Activated T-cell treated with anti-CD3 and anti-CD28 coated beads, Interleukin-2, amount 50 U/mL, for 4 hours (primary cell): ENCODE data around the gene SHROOM3. TPM values are rescaled to one million over a fixed set of nuclear protein-coding genes. Genes with fewer than 3 reads are reported as not detected.

ENCODE experiments used
- ATAC-seq, 2 donors: fragments of 200-7000 bp; cut with Tn5 transposase; one replicate each; pipeline ENCODE4 v1.10.0; 2021
- DNase-seq: peaks from one replicate; pipeline ENCODE4 v3.0.0-alpha.2; 2020
- H3K27me3 Mint-ChIP-seq: one replicate; pipeline ENCODE4 v1.8.0; 2021; ENCODE audit warnings: low read depth, mixed read lengths
- H3K36me3 Mint-ChIP-seq: one replicate; pipeline ENCODE4 v1.8.0; 2022; ENCODE audit warnings: mixed read lengths; ENCODE audit not compliant: insufficient read depth
- H3K4me1 Mint-ChIP-seq: one replicate; pipeline ENCODE4 v1.8.0; 2021; ENCODE audit warnings: low read depth, mixed read lengths
- H3K4me3 Mint-ChIP-seq: one replicate; pipeline ENCODE4 v1.8.0; 2021; ENCODE audit warnings: mild to moderate bottlenecking, moderate library complexity, mixed read lengths
- H3K9me3 Mint-ChIP-seq: one replicate; pipeline ENCODE4 v1.8.0; 2021; ENCODE audit warnings: mixed read lengths
- total RNA-seq, 3 donors: library from RNA; stranded (reverse); gene quantifications; one replicate each; pipeline ENCODE4 v1.2.1, GENCODE V29; 2021

SHROOM3 gene
- total RNA-seq, 3 donors from 2014 or later, result 0.05 to 0.33 (median 0.08) TPM

DNA sequence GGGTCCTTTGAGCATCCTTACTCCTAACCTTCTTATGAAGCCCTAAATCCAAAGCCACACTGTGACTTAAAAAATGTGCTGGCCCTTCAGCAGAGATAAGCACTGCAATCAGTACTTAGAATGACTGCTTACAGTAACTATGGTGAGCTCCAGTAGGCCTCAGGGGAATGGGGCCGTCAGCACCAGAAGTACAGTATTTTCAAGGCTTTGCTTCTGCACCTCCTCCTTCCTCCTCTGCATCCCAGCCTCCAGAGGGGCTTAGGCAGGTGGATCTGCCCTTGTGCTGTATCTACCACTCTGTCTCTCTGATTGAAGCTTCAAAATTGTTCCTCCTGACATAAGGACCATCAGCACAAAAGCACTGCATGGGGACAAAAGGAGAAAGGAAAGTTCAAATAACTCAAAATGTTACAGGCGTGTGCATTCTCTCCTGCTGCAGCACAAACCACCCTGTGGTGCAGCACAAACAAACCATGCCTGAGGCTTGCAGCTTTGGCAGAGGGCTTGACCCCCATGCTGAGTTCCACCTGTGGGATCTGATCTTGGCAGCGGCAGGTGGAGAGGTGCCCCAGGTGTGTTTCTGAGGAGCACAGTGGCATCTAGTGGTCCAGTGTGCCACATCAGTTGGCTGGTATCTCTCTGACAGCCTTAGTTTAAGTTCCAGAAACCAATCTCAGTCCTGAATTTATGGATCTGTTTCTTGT is 298.2 kb downstream of the SHROOM3 start:
- Mint-ChIP-seq H3K27me3 (peaks cover 2% of the 10 kb centered on the region), H3K9me3 (no peaks in the 10 kb centered on the region), H3K4me1 (no peaks in the 10 kb centered on the region), H3K4me3 (no peak overlapping the region), H3K36me3 (no peaks in the 10 kb centered on the region)
- DNase-seq (no peak), ATAC-seq (no peak)

- ATAC-seq, result no peak
- no peak for DNase-seq
- no peaks in the 10 kb centered on the region for H3K36me3 Mint-ChIP-seq
- no peaks in the 10 kb centered on the region for H3K9me3 Mint-ChIP-seq
- no peak overlapping the region for H3K4me3 Mint-ChIP-seq
- no peaks in the 10 kb centered on the region for H3K4me1 Mint-ChIP-seq
- H3K27me3 Mint-ChIP-seq, result no peaks in the 10 kb centered on the region
These were observed 301.4 kb downstream of the SHROOM3 start for GRCh38 chr4:76736414-76736813.

DNA sequence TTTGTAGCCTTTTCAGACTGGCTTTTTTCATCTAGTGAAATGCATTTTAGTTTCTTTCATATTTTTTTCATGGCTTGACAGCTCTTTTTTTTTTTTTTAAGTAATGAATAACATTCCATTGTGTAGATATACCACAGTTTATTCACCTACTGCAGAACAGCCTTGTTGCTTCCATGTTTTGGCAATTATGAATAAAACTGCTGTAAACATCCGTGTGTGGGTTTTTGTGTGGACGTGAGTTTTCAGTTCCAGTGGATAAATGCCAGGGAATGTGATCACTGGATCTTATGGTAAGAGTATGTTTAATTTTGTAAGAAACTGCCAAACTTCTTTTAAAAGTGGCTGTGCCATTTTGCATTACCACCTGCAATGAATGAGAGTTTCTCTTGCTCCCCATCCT is 302.2 kb downstream of the SHROOM3 start:
- ATAC-seq (no peak), DNase-seq (no peak)
- H3K4me1 Mint-ChIP-seq, result no peaks in the 10 kb centered on the region
- no peaks in the 10 kb centered on the region for H3K27me3 Mint-ChIP-seq
- H3K9me3 Mint-ChIP-seq, result no peaks in the 10 kb centered on the region
- H3K4me3 Mint-ChIP-seq, result no peak overlapping the region
- no peaks in the 10 kb centered on the region for H3K36me3 Mint-ChIP-seq

GRCh38 chr4:76737771-76738085 is 302.7 kb downstream of the SHROOM3 start:
- Mint-ChIP-seq H3K36me3 (no peaks in the 10 kb centered on the region), H3K4me1 (no peaks in the 10 kb centered on the region)

DNA sequence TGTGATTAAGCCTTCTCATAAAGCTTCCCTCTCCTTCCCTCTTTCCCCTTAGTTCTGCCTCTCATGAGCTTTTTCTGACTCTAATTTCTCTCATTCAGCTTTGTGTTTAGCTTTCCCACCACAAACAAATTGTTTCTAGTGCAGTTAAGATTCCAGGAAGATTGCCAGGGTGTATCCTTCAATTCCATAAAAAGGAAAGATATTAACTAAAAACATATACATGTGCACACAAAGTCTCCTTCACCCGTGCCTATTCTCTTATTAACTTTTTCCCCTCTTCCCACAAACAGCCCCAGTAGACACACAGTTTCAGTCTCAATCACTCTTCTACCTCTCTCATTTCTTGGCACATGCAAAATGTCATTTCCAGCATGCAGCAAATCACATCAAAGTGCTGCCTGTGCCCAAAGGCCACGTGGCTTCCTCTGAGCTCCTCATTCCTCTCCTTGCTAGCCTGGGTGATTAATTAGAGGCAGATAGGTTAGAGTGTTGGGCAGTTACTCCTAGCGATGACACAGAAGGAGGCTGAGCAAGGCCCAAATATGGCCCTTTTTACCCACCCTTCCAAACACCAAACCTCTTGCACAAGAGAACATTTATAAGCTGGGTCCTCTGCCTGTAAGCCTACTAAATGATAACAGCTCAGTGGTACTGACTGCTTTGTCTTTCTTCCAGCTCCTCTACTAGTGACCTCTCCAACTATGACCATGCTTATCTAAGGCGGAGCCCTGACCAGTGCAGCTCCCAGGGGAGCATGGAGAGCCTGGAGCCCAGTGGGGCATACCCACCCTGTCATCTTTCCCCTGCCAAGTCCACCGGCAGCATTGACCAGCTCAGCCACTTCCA is 303.3 kb downstream of the SHROOM3 start:
- Mint-ChIP-seq H3K4me1 (no peaks in the 10 kb centered on the region), H3K4me3 (no peak overlapping the region), H3K36me3 (no peaks in the 10 kb centered on the region), H3K9me3 (no peaks in the 10 kb centered on the region), H3K27me3 (no peaks in the 10 kb centered on the region)
- peak; percentile 47 to 71 for ATAC-seq
- DNase-seq, result no peak

More at GRCh38 chr4:76737771-76738085, 302.7 kb downstream of the SHROOM3 start:
- no peak overlapping the region for H3K4me3 Mint-ChIP-seq
- DNase-seq (no peak), ATAC-seq (no peak)
- no peaks in the 10 kb centered on the region for H3K9me3 Mint-ChIP-seq
- no peaks in the 10 kb centered on the region for H3K27me3 Mint-ChIP-seq

- H3K4me1 Mint-ChIP-seq, result no peaks in the 10 kb centered on the region
- DNase-seq (no peak), ATAC-seq (no peak)
- no peaks in the 10 kb centered on the region for H3K27me3 Mint-ChIP-seq
- no peaks in the 10 kb centered on the region for H3K36me3 Mint-ChIP-seq
- no peak overlapping the region for H3K4me3 Mint-ChIP-seq
- no peaks in the 10 kb centered on the region for H3K9me3 Mint-ChIP-seq
These were observed 305.2 kb downstream of the SHROOM3 start for GRCh38 chr4:76740192-76740591.

DNA sequence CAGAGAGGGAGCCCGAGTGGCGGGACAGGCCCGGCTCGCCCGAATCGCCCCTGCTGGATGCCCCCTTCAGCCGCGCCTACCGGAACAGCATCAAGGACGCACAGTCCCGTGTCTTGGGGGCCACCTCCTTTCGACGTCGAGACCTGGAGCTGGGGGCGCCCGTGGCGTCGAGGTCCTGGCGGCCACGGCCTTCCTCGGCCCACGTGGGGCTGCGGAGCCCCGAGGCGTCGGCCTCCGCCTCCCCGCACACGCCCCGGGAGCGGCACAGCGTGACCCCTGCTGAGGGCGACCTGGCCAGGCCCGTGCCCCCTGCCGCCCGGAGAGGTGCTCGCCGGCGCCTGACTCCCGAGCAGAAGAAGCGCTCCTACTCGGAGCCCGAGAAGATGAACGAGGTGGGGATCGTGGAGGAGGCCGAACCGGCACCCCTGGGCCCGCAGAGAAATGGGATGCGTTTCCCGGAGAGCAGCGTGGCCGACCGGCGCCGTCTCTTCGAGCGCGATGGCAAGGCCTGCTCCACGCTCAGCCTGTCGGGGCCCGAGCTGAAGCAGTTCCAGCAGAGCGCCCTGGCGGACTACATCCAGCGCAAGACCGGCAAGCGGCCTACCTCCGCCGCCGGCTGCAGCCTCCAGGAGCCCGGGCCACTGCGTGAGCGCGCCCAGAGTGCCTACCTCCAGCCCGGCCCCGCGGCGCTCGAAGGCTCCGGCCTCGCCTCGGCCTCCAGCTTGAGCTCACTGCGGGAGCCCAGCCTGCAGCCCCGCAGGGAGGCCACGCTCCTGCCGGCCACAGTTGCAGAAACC is 306.0 kb downstream of the SHROOM3 start:
- Mint-ChIP-seq H3K36me3 (no peaks in the 10 kb centered on the region), H3K27me3 (no peaks in the 10 kb centered on the region), H3K4me1 (no peaks in the 10 kb centered on the region), H3K4me3 (no peak overlapping the region), H3K9me3 (no peaks in the 10 kb centered on the region)
- ATAC-seq, result no peak
- DNase-seq, result no peak

DNA sequence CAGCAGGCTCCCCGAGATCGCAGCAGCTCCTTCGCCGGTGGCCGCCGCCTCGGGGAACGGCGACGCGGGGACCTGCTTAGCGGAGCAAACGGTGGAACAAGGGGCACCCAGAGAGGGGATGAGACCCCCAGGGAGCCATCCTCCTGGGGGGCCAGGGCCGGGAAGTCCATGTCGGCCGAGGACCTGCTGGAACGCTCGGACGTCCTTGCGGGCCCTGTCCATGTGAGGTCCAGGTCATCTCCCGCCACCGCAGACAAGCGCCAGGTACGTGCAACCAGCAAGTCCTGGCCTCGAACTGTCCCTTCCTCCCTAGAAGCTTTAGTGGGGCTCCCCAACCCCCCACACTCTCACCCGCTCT is 306.6 kb downstream of the SHROOM3 start:
- DNase-seq, result no peak
- no peaks in the 10 kb centered on the region for H3K4me1 Mint-ChIP-seq
- H3K4me3 Mint-ChIP-seq, result no peak overlapping the region
- H3K27me3 Mint-ChIP-seq, result no peaks in the 10 kb centered on the region
- H3K36me3 Mint-ChIP-seq, result no peaks in the 10 kb centered on the region
- no peak for ATAC-seq
- H3K9me3 Mint-ChIP-seq, result no peaks in the 10 kb centered on the region

DNA sequence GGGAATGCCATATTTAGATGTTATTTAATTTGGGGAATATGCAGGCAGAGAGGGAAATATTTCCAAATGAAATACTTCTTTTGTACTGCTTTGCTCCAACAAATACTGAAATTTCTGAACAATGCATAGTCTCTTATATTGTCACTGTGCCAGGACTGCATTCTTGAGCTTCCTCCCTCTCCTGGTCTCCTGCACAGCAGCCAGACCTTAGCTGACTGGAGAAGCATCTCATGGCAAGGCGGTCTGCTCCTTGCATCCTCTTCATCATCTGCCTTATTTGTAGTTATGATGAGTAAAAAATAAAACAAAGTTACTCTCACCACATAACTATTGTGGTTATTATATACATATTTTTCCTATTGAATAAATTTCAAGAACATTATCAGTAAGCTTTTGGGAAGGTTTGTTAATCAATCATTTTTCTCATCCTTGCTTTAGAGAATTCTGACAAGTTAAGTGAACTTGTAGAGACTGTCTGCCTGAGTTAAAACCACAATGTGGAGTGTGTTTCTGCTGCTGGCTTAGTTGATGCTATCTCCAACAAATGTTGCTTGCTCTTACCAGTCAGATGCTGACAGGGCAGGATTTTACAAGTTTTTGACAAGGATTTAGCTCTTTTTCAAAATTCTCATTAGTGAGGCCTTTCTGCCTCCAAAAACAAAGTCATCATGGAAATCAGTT is 309.4 kb downstream of the SHROOM3 start:
- Mint-ChIP-seq H3K9me3 (no peaks in the 10 kb centered on the region), H3K4me1 (no peaks in the 10 kb centered on the region), H3K4me3 (no peak overlapping the region), H3K27me3 (peaks cover 4% of the 10 kb centered on the region), H3K36me3 (no peaks in the 10 kb centered on the region)
- DNase-seq, result no peak
- ATAC-seq, result no peak

DNA sequence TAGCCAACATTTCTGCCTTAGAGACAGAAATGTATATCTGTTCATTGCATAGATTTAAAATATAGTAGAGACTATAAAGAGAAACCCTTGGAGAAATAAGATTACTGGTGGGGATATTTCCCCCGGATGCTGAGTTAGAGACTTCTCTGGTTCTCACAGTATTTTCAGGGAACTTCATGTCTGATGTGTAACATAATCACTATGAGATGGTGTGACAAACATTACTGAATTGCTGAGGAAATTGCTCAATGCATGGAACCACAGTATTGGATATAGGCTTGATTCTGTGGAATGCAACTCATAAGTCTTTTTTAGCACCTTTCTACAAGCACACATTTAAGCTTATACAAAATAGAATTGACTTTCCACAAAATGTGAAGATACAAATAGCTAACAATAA is 310.2 kb downstream of the SHROOM3 start:
- H3K9me3 Mint-ChIP-seq, result no peaks in the 10 kb centered on the region
- H3K36me3 Mint-ChIP-seq, result no peaks in the 10 kb centered on the region
- ATAC-seq (no peak), DNase-seq (no peak)
- no peaks in the 10 kb centered on the region for H3K4me1 Mint-ChIP-seq
- peaks cover 10% of the 10 kb centered on the region for H3K27me3 Mint-ChIP-seq
- no peak overlapping the region for H3K4me3 Mint-ChIP-seq

DNA sequence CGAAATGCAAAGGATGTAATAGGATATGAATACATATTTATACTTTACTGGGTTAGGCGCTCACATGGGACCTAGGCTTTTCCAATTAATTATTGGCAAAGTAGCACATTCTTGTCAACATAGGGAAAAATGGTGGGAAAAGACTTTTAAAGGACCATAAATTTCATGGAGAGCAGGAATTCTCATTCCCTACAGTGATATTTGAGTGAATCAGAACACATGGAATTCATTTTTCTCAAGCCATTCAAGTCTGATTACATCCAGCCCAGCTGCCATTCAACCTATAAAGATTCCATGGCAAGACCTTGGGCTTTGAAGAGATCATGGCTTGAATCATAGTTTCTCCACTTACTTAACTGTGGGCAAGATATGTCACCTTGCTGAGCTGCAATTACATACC is 312.5 kb downstream of the SHROOM3 start:
- Mint-ChIP-seq H3K4me3 (no peak overlapping the region), H3K9me3 (peaks cover 8% of the 10 kb centered on the region), H3K4me1 (no peaks in the 10 kb centered on the region), H3K36me3 (no peaks in the 10 kb centered on the region), H3K27me3 (peaks cover 19% of the 10 kb centered on the region)
- ATAC-seq (no peak), DNase-seq (no peak)

- H3K27me3 Mint-ChIP-seq, result peaks cover 21% of the 10 kb centered on the region
- no peaks in the 10 kb centered on the region for H3K36me3 Mint-ChIP-seq
- H3K4me1 Mint-ChIP-seq, result no peaks in the 10 kb centered on the region
- no peak overlapping the region for H3K4me3 Mint-ChIP-seq
- ATAC-seq, result no peak
- H3K9me3 Mint-ChIP-seq, result peaks cover 8% of the 10 kb centered on the region
- no peak for DNase-seq
These were observed 313.6 kb downstream of the SHROOM3 start for GRCh38 chr4:76748649-76749048.

GRCh38 chr4:76749355-76749754 is 314.3 kb downstream of the SHROOM3 start:
- H3K4me1 Mint-ChIP-seq, result no peaks in the 10 kb centered on the region
- H3K4me3 Mint-ChIP-seq, result no peak overlapping the region
- H3K27me3 Mint-ChIP-seq, result peaks cover 21% of the 10 kb centered on the region
- DNase-seq (no peak), ATAC-seq (no peak)
- H3K36me3 Mint-ChIP-seq, result no peaks in the 10 kb centered on the region
- H3K9me3 Mint-ChIP-seq, result peaks cover 8% of the 10 kb centered on the region

DNA sequence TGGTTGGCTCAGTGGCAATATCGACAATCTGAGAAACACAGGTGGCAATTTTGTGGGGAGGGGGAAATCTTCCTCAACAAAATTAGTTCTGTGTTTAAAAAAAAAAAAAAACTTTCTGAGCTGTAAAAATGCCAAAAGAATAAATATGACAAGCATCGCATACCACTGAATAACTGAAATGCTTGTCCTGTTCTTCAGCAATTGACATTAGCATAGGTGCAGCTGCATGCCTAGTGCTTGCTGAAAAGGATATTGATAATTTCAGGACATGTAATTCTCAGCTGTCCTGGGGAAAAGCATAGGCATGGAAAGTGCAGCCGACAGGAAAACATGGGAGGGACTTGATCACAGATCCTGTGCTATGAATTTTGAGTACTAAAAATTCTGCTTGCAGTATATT is 315.7 kb downstream of the SHROOM3 start:
- peaks cover 21% of the 10 kb centered on the region for H3K27me3 Mint-ChIP-seq
- ATAC-seq (no peak), DNase-seq (no peak)
- H3K9me3 Mint-ChIP-seq, result peaks cover 8% of the 10 kb centered on the region
- H3K4me3 Mint-ChIP-seq, result no peak overlapping the region
- H3K36me3 Mint-ChIP-seq, result no peaks in the 10 kb centered on the region
- H3K4me1 Mint-ChIP-seq, result no peaks in the 10 kb centered on the region
